COLO668 (cell line): ENCODE data around the gene MYL7.
"Not testable (repeated sequence)": the region's sequence is repeated elsewhere in the genome, so short reads cannot be mapped to it uniquely, and the experiment has no call there.

ENCODE experiments used
- DNase-seq: peaks from one replicate; lab custom pipeline; 2025; ENCODE audit not compliant: unreplicated experiment; lab: John Stamatoyannopoulos, UW

Gene MYL7

DNA sequence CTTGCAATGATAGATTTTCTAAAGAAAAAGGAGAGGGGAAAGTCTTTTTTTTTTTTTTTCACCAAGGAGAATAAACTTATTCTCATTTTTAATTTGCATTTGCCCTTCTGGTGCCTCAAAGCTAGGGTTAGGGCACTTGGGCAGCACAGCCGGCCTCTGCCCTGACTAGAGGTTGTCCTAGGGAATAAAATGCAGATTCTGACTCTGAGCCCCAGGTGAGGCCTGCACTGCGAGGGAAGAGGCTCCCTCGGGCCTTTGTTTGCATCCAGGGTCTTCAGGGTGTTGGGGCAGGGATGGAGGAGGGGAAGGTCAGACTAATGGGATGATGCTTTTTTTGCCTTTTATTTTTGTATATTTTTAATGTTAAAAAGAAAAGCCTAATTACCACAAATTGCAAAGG lies 7.8 kb downstream of the MYL7 start:
- no peak for DNase-seq

DNA sequence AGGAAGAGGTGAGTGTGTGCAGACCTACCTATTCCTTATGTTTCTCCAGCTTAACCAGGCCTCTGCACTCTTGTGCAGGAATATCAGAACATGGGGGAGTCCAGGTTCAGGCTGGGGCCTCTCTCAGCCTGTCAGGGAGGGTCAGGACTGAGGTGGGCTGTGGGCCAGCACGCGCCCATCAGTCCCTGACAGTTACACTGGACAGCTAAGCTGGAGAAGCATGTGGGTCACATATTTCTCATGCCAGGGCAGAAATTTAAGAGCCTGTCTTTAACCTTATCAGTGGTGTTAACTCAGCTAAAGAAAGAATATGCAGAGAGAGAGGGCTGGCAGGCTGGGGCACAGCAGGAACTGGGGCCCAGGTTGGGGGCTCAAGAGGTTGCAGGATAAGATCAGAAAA lies 9.1 kb downstream of the MYL7 start:
- no peak for DNase-seq

DNA sequence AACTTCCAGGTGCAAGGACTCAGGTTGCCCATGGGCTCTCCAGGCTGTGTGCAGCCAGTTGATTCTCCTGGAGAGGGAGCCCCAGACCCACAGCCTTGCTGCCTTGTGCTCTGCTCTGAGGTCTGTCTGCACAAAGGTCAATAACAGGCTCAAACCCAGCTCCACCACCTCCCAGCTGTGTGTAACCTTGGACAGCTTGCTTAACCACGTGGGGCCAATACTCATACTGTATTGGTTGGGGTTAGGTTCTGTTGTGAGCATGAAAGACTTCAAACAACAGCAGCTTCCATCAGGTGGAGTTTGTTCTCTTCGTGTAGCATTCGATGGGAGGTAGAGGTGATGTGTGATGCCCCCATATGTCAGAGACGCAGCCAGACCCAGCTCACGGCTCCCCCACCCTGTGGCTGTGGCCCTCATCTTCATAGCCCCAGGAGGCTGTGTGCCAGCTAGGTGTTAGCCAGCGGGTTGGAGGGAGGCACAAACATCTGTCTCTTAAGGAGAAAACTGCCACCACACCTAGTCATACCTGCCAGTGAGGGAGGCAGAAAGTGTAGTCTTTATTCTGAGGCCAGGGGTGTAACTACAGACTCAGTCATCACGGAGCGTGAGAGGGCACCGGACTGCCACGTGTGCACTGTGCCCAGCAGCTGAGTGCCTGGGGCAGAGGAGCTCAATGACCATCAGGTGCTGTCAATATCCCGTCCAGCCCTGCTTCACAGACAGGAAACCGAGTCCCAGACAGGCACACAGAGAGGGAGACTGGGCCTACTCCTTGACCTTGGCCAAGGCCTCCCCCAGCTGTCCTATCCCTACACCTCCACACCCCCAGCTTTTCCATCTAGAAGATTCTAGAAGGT lies 9.7 kb downstream of the MYL7 start:
- peak; percentile 55 for DNase-seq

DNA sequence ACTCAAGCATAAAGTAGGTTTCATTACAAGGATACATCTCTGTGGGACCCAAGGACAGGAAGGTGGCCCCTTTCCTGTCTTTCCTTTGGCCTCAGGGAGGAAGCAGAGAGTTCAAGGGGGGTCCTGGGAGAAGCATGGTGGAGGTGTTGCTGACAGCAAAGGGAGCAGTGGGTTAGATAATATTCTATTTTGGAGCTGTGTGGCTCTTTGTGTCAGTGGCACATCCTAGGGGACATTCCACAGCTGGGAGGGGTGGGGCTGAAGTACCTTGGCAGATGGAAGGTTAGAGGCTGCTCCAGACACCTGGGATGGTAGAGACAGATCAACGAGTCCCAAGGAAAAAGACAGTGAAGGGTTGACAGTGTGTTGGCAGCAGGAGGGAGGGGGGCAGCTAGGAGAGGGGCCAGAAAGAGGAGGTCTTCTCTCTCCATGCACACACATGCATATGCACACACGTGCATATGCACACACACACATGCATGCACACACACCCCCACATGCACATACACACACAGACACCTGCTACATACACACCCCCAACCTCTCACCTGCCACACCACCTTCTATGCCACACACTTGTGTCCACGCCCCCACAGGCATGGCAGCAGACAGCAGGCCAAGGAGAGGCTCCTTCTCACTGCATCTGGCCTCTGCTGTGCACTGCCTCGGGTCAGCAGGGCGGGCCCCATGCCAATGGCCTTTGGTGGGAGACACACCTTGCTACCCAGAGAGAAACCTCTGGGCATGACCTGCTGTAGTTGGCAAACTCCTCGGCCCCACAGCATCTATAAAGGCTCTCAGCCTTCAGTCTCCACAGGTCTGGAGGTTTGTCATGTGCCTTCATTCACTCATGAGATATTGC lies 12.2 kb downstream of the MYL7 start:
- DNase-seq: no peak

DNA sequence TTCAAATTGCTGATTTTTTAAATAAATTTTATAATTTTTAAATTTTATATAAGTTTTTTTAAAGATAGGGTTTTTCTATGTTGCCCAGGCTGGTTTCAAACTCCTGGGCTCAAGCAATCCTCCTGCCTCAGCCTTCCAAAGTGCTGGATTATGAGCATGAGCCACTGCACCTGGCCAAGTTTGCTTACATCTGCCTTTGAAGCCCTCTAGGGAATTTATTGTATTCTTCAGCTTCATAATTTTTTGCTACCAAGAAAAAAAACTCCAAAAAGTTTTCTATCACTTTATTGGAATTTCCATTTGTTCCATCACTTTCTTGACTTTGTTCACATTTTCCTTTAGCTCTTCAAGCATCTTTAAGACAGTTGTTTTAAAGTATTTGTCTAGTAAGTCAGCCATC lies 14.0 kb downstream of the MYL7 start:
- DNase-seq: no peak

DNA sequence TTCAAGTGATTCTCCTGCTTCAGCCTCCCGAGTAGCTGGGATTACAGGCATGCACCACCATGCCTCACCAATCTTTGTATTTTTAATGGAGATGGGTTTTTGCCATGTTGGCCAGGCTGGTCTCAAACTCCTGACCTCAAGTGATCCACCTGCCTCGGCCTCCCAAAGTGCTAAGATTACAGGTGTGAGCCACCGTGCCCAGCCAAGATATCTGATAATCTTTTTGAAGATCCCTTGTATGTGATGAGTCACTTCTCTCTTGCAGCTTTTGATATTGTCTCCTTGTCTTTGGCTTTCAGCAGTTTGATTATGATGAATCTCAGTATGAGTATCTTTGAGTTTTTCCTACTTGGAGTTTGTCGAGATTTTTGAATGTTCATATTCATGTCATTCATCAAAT lies 14.6 kb downstream of the MYL7 start:
- not testable (repeated sequence) for DNase-seq

DNA sequence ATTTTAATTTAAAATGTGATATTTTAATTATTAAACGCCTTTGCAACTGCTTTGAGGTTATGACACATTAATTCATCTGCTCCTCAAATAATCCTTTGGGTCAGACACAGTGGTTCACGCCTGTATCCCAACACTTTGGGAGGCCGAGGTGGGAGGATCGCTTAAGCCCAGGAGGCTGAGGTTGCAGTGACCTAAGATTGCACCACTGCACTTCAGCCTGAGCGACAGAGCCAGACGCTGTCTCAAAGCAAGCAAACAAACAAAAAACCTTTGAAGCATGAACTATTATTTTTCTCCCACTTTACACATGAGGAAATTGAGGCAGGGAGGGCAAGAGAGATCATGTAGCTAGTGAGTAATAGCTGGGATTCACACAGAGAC lies 16.3 kb downstream of the MYL7 start:
- DNase-seq: no peak

DNA sequence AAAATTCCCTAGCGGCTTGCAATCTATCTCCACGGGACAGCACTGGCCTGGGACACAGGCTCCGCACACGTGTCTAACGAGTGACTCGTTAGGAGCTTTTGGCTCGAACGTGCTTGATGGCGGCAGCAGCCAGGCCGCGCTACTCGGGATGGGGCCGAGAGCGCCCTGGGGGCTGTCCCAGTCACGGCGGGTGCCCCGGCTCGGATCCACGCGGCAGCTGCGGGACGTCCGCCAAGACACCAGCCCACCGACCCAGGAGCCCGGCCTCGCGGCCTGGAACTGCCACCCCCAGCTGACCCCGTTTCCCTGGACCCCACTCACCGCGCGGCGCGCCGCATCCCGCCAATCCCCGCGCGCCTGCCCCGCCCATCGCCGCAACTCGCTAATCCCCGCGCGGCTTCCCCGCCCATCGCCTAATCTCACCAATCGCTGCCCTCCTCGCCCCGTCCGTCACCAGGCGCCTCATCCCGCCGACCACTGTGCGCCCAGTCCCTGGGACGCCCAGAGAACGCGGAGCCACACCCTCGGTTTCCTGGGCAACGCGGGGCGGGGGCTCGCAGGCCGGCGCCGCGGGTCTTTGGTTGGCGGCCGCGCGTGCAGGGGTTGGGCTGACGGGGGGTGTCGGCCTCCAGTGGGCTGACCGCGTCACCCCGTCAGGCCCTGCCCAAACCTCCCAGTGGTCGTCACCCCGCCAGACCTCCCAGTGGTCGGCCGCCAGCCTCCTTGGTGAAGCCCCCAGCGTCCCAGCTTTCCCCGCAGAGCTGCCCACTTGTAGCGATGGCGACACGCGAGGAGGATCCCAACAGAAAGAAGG lies 17.7 kb downstream of the MYL7 start, which contains the start of gene POLD2:
TSS of gene POLD2 (minus strand) at position 359 of the 814 bp plus-strand sequence. CDS start 1,495 bp downstream, outside the sequence.
- peak; percentile 100 for DNase-seq

DNA sequence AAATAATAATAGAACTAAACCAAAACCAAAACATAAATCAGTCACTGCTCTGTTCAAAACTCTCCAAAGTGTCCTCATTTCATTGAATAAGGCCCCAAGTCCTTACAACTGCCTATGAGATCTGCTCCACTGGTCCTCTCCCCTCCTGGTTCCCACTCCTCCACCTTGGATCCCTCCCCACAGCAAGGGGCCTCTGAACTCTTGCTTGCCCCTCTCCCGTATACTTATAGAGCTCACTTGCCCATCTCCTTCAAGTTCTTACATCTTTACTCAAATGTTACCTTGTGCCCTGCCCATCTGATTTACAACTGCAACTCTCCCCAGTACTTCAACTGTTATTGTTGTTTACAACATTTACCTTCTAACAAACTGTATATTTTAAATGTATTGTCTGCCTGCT lies 18.6 kb downstream of the MYL7 start:
- DNase-seq: no peak

DNA sequence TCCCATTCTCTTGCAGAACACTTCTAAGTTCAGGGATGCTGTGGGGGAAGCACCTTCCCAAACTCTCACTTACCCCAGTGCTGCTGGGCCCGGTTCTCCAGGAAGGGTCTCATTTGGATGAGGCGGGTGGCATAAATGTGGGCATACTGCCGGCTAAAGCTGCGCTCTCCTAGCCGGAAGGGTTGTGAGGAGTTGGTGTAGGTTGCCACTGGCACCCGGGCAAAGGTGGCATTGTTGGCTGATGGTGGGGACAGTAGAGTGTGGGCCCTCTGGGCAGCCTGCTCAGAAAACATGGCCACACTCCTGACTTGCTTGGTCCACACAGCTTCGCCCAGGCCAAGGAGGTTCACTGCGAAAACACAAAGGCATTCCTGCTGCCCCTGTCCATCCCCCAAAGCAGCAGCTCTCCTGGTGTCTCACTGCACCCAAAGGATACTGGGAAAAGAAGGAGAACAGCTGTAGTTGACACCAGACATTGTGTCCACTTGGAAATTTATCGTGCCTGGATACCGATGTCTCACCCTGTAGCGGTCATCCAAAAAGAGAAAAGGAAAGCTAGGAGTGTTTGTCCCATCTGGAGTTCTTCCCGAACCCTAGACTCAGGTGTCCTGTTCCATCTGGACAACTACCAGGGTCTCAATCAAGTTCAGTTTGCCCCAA lies 19.2 kb downstream of the MYL7 start:
- DNase-seq: no peak

DNA sequence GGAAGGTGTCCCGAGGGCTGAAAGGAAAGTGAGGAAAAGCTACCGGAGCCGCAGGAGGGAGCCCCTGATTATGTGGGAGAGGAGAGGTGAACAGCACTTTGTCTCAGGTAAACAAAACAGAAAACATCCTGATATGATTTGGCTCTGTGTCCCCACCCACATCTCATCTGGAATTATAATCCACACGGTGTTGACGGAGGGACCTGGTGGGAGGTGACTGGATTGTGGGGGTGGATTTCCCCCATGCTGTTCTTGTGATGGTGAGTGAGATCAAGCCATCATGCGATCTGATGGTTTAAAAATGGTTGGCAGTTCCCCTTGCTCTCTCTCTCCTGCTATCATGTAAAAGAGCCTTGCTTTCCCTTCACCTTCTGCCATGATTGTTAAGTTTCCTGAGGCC lies 20.7 kb downstream of the MYL7 start:
- DNase-seq: no peak

DNA sequence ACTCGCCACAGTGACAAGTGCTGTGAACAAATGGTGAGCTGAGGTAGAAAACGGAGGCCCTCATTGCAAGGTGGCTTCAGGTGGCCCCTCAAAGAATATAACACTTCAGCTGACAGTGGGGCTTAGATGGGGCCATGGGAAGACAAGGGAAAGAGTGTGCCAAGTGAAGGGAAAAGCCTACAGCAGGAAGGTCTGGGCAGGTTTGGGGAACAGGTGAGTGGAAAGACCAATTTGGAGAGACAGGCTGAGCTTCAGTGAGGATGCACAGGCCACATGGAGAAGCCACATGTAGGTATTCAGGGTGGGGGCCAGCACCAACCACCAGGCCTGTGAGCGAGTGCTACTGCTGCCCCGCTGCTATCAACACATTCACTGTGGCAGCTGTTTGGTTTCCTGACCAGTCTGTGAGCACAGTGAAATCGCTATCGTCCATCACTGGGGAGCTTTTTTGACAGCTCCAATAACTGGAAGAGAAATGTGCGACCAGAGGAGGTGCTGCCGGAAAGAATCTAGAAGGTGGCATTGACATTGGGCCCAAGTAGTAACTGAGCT lies 21.2 kb downstream of the MYL7 start:
- no peak for DNase-seq

DNA sequence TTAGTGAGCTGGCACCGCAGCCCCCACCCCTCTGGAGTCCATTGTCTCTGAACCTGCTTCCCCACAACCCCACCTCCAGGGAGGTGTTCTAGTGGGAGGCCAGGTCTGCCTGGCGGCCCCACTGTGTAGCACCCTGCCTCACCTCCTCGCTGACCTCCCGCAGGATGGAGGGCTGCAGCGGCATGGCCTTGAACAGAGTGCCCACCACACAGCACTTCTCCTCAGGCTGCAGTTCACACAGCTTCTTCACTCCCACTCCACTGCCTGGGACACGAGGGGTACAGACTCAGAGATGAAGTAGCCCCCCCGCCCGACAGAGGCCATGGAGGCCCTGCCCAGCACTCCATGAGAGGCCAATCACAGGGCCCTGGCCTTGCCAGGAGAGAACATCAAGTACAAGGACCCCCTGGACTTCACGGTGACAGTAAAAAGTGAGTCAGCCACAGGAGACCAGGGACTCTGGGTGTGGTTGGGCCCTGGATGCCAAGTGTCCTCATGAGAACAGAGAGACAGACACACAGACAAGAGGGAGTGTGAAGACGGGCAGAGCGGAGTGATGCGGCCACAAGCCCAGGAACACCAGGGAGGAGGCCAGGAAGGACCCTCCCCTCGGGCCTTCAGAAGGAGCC lies 23.2 kb downstream of the MYL7 start:
- DNase-seq: no peak

DNA sequence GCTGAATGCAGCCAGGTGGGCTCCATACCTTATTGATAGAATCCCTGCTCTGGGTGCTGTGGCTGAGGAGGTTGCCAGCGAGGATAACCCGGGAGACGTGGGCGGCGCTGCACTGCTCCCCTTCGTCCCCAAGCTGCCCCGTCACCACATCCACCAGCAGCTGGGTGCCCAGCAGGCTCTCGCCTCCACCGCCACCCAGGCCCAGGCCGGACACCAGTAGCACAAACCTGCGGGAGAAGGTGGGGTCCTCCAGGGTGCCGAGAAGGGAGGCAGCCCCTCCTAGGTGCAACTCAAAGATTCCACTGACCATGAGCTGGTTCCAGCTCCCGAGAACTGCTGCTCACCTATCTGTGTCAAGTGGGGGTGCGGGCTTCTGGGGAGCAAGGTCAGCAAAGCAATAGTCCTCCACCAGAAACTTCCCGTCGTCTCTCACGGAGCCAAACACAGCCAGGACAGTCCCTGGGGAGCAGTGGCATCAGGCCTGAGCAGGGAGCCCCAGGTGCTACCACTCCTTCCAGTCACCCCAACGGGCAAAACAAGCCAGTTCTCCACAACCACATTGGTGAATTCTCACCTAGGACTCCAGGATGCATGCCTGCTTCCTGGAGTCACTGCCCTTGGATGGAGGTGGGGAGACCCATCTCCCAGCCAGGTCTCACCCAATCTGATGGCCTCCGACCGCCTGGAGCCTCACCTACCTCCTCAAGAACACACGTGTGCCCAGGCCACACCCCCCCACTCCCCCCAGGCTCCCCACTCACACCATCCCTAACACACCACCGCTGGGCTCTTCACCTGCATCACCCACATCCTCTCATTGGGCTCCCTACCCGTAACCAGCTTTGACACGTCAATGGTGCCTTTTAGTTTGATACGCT lies 24.1 kb downstream of the MYL7 start:
- no peak for DNase-seq

DNA sequence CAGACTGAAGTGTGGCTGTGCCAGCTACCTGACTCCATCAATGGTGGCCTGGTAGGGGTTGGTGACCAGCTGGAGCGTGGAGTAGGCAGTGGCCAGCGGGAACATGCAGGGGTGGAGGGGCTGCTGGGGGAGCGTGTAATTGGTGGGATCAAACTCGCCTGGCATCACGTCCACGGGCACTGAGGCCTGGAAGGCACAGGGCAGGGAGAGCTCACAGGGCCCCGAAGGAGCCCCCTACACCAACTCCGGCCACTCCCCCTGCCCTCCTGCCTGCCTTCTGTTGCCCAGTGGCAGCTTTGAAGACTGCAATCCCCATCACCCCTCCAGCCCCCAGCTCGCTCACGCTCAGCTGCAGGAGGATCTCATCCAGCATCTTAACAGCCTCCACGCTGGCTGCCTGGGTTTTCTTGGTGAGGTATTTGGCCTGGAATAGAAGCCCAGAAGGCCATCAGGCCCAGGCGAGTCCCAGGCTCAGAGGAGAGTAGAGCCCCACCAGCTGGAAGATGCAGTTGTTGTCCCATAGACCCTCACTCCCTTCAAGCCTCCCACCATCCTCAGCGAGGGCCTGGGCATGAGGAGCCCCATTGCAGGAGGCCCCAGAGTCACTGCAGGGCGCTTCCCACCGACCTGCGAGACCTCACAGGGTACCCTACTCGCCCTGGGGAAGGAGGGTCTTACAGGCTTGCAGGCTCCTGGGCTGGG lies 24.9 kb downstream of the MYL7 start:
- no peak for DNase-seq

DNA sequence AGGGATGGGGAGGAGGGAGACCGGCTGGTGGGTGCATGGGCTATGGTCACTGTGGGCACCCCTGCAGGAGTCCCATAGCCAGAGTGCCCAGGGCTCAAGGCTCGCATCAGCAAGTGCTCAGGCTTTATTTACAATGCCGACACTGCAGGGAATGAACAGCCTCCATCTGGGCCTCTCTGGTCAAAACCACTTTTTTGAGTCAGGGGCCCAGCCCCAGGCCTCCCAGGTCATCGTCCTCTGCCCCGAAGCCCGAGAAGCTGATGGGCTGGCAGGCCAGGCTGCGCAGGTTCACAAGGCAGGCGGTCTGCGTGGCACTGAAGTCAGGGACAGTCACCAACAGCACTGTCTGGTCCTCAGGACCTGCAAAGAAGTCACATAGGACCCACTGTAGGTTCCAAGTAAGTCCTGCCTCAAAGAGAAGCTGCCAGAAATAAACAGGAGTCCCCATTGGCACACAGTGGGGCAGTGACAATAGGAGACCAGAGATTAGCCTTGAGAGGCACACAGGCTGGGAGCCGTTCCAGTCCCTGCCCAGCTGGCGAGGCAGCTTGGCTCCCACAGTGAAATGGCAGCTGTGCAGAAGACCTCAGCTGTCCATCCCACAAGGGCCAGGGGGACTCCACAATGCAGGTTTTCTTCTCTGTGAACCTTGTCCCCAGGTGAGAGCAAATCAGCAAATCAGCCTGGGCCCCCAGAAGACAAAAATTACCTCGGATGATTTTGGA lies 26.4 kb downstream of the MYL7 start:
- DNase-seq: no peak

DNA sequence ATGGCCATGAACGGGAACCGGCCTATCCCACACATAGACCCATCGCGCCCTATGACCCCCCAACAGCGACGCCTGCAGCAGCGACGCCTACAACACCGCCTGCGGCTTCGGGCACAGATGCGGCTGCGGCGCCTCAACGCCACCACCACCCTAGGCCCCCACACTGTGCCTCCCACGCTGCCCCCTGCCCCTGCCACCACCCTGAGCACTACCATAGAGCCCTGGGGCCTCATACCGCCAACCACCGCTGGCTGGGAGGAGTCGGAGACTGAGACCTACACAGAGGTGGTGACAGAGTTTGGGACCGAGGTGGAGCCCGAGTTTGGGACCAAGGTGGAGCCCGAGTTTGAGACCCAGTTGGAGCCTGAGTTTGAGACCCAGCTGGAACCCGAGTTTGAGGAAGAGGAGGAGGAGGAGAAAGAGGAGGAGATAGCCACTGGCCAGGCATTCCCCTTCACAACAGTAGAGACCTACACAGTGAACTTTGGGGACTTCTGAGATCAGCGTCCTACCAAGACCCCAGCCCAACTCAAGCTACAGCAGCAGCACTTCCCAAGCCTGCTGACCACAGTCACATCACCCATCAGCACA lies 27.3 kb downstream of the MYL7 start:
- no peak for DNase-seq
